Kasumi-1 (cell line): ENCODE data around the gene LY6G6D.

ENCODE experiments used
- DNase-seq, 2 experiments: peaks; one replicate each; lab custom pipeline; 2025; lab: John Stamatoyannopoulos, UW

Gene LY6G6D

GRCh38 chr6:31715022-31715958 is at the start of gene LY6G6D:
Gene LY6G6D, plus strand, starts transcription at chr6:31715348. Its CDS starts 8 bp downstream, at chr6:31715356.
- DNase-seq: no peak

- peak; percentile 98 to 99 for DNase-seq
Measured at GRCh38 chr6:31665501-31666336, 49.4 kb upstream of the LY6G6D start, which contains the start of gene CSNK2B. Gene CSNK2B, plus strand, starts transcription at chr6:31666080. Its CDS starts 752 bp downstream, at chr6:31666832.

GRCh38 chr6:31666337-31666965 is 48.7 kb upstream of the LY6G6D start:
- DNase-seq: no peak

- DNase-seq: no peak
Measured at GRCh38 chr6:31669676-31670075, 45.5 kb upstream of the LY6G6D start, which contains the start of gene LY6G5B. Gene LY6G5B, plus strand, starts transcription at chr6:31669976. Its CDS starts 975 bp downstream, at chr6:31670951.

GRCh38 chr6:31676322-31676903 is 38.7 kb upstream of the LY6G6D start:
- no peak for DNase-seq

GRCh38 chr6:31676904-31677303 is 38.2 kb upstream of the LY6G6D start:
- no peak for DNase-seq

- no peak for DNase-seq
Measured at GRCh38 chr6:31677955-31678354, 37.2 kb upstream of the LY6G6D start.

GRCh38 chr6:31680226-31681134 is 34.7 kb upstream of the LY6G6D start, which contains the start of gene LY6G5C:
Gene LY6G5C, minus strand, starts transcription at chr6:31681067. Its CDS starts 694 bp downstream, at chr6:31680373.
- DNase-seq: peak; percentile 78 to 86

- DNase-seq: peak; percentile 46 to 62
Measured at GRCh38 chr6:31681135-31681671, 33.9 kb upstream of the LY6G6D start.

GRCh38 chr6:31683591-31683990 is 31.6 kb upstream of the LY6G6D start:
- DNase-seq: no peak

- DNase-seq: no peak
Measured at GRCh38 chr6:31686483-31686882, 28.7 kb upstream of the LY6G6D start.

GRCh38 chr6:31687321-31687720 is 27.8 kb upstream of the LY6G6D start:
- no peak for DNase-seq

- no peak for DNase-seq
Measured at GRCh38 chr6:31687860-31688693, 27.1 kb upstream of the LY6G6D start.

- DNase-seq: no peak
Measured at GRCh38 chr6:31689249-31690110, 25.7 kb upstream of the LY6G6D start.

GRCh38 chr6:31690231-31691077 is 24.7 kb upstream of the LY6G6D start:
- no peak for DNase-seq

- DNase-seq: no peak
Measured at GRCh38 chr6:31691078-31691463, 24.1 kb upstream of the LY6G6D start.

- no peak for DNase-seq
Measured at GRCh38 chr6:31691564-31692108, 23.5 kb upstream of the LY6G6D start.
